Measurements from ENCODE around the gene CACNG4. TPM values are rescaled to one million over a fixed set of nuclear protein-coding genes. Genes with fewer than 3 reads are reported as not detected.

The CACNG4 gene
- polyA plus RNA-seq, 1 donor = 5.1 TPM

GRCh38 chr17:66929591-66929990, 34.9 kb upstream of the CACNG4 start:
- Histone ChIP-seq H3K36me3 (ENCODE audit: control insufficient read depth, insufficient read depth, low read length) (no peaks in the 10 kb centered on the region), H3K9me3 (ENCODE audit: control insufficient read depth, low read depth, low read length) (no peaks in the 10 kb centered on the region), H3K4me3 (ENCODE audit: low read length) (no peak overlapping the region), H3K4me1 (ENCODE audit: control insufficient read depth, insufficient read depth, low read length) (no peaks in the 10 kb centered on the region), H3K27ac (ENCODE audit: low read length) (no peak overlapping the region), H3K27me3 (ENCODE audit: control insufficient read depth, insufficient read depth, low read length) (no peaks in the 10 kb centered on the region)
- WGBS (ENCODE audit: insufficient coverage, low lambda C conversion rate) = no CpG with 5 or more reads among the region's 1 CpG
- no peak for DNase-seq

GRCh38 chr17:66930933-66931332, 33.6 kb upstream of the CACNG4 start:
- DNase-seq = no peak
- Histone ChIP-seq H3K4me3 (ENCODE audit: low read length) (no peak overlapping the region), H3K27me3 (ENCODE audit: control insufficient read depth, insufficient read depth, low read length) (no peaks in the 10 kb centered on the region), H3K36me3 (ENCODE audit: control insufficient read depth, insufficient read depth, low read length) (no peaks in the 10 kb centered on the region), H3K9me3 (ENCODE audit: control insufficient read depth, low read depth, low read length) (no peaks in the 10 kb centered on the region), H3K4me1 (ENCODE audit: control insufficient read depth, insufficient read depth, low read length) (no peaks in the 10 kb centered on the region), H3K27ac (ENCODE audit: low read length) (no peak overlapping the region)
- WGBS (ENCODE audit: insufficient coverage, low lambda C conversion rate) = no CpG with 5 or more reads among the region's 3 CpGs

- no CpG with 5 or more reads among the region's 2 CpGs for WGBS (ENCODE audit: insufficient coverage, low lambda C conversion rate)
- Histone ChIP-seq H3K36me3 (ENCODE audit: control insufficient read depth, insufficient read depth, low read length) (no peaks in the 10 kb centered on the region), H3K9me3 (ENCODE audit: control insufficient read depth, low read depth, low read length) (no peaks in the 10 kb centered on the region), H3K4me1 (ENCODE audit: control insufficient read depth, insufficient read depth, low read length) (no peaks in the 10 kb centered on the region), H3K4me3 (ENCODE audit: low read length) (no peak overlapping the region), H3K27me3 (ENCODE audit: control insufficient read depth, insufficient read depth, low read length) (no peaks in the 10 kb centered on the region), H3K27ac (ENCODE audit: low read length) (no peak overlapping the region)
- no peak for DNase-seq
Observed at GRCh38 chr17:66932311-66932710, 32.2 kb upstream of the CACNG4 start.

GRCh38 chr17:66934040-66934439, 30.5 kb upstream of the CACNG4 start:
- H3K4me1 ChIP-seq (ENCODE audit: control insufficient read depth, insufficient read depth, low read length) = no peaks in the 10 kb centered on the region
- no peaks in the 10 kb centered on the region for H3K9me3 ChIP-seq (ENCODE audit: control insufficient read depth, low read depth, low read length)
- no peaks in the 10 kb centered on the region for H3K36me3 ChIP-seq (ENCODE audit: control insufficient read depth, insufficient read depth, low read length)
- WGBS (ENCODE audit: insufficient coverage, low lambda C conversion rate) = no CpG with 5 or more reads among the region's 2 CpGs
- H3K27me3 ChIP-seq (ENCODE audit: control insufficient read depth, insufficient read depth, low read length) = no peaks in the 10 kb centered on the region
- H3K4me3 ChIP-seq (ENCODE audit: low read length) = no peak overlapping the region
- H3K27ac ChIP-seq (ENCODE audit: low read length) = no peak overlapping the region
- DNase-seq = no peak

GRCh38 chr17:66935717-66936116, 28.8 kb upstream of the CACNG4 start:
- Histone ChIP-seq H3K4me1 (ENCODE audit: control insufficient read depth, insufficient read depth, low read length) (no peaks in the 10 kb centered on the region), H3K4me3 (ENCODE audit: low read length) (no peak overlapping the region), H3K27ac (ENCODE audit: low read length) (no peak overlapping the region), H3K9me3 (ENCODE audit: control insufficient read depth, low read depth, low read length) (no peaks in the 10 kb centered on the region), H3K27me3 (ENCODE audit: control insufficient read depth, insufficient read depth, low read length) (no peaks in the 10 kb centered on the region), H3K36me3 (ENCODE audit: control insufficient read depth, insufficient read depth, low read length) (no peaks in the 10 kb centered on the region)
- 100% methylated on average over 1 of the region's 2 CpGs for WGBS (ENCODE audit: insufficient coverage, low lambda C conversion rate)
- no peak for DNase-seq

GRCh38 chr17:66938656-66939055, 25.9 kb upstream of the CACNG4 start:
- no peak for DNase-seq
- Histone ChIP-seq H3K4me1 (ENCODE audit: control insufficient read depth, insufficient read depth, low read length) (no peaks in the 10 kb centered on the region), H3K27me3 (ENCODE audit: control insufficient read depth, insufficient read depth, low read length) (peaks cover 5% of the 10 kb centered on the region), H3K4me3 (ENCODE audit: low read length) (no peak overlapping the region), H3K36me3 (ENCODE audit: control insufficient read depth, insufficient read depth, low read length) (no peaks in the 10 kb centered on the region), H3K9me3 (ENCODE audit: control insufficient read depth, low read depth, low read length) (no peaks in the 10 kb centered on the region), H3K27ac (ENCODE audit: low read length) (no peak overlapping the region)
- no CpG with 5 or more reads among the region's 10 CpGs for WGBS (ENCODE audit: insufficient coverage, low lambda C conversion rate)

GRCh38 chr17:66939461-66940114, 24.9 kb upstream of the CACNG4 start:
- Histone ChIP-seq H3K27ac (ENCODE audit: low read length) (no peak overlapping the region), H3K4me3 (ENCODE audit: low read length) (no peak overlapping the region), H3K27me3 (ENCODE audit: control insufficient read depth, insufficient read depth, low read length) (peaks cover 7% of the 10 kb centered on the region), H3K4me1 (ENCODE audit: control insufficient read depth, insufficient read depth, low read length) (no peaks in the 10 kb centered on the region), H3K9me3 (ENCODE audit: control insufficient read depth, low read depth, low read length) (no peaks in the 10 kb centered on the region), H3K36me3 (ENCODE audit: control insufficient read depth, insufficient read depth, low read length) (no peaks in the 10 kb centered on the region)
- no peak for DNase-seq
- WGBS (ENCODE audit: insufficient coverage, low lambda C conversion rate) = no CpG with 5 or more reads among the region's 12 CpGs

GRCh38 chr17:66941249-66941648, 23.3 kb upstream of the CACNG4 start:
- no peak overlapping the region for H3K4me3 ChIP-seq (ENCODE audit: low read length)
- H3K9me3 ChIP-seq (ENCODE audit: control insufficient read depth, low read depth, low read length) = no peaks in the 10 kb centered on the region
- DNase-seq = no peak
- peaks cover 15% of the 10 kb centered on the region for H3K27me3 ChIP-seq (ENCODE audit: control insufficient read depth, insufficient read depth, low read length)
- no CpG with 5 or more reads among the region's 3 CpGs for WGBS (ENCODE audit: insufficient coverage, low lambda C conversion rate)
- no peaks in the 10 kb centered on the region for H3K36me3 ChIP-seq (ENCODE audit: control insufficient read depth, insufficient read depth, low read length)
- H3K27ac ChIP-seq (ENCODE audit: low read length) = no peak overlapping the region
- H3K4me1 ChIP-seq (ENCODE audit: control insufficient read depth, insufficient read depth, low read length) = no peaks in the 10 kb centered on the region

- 80% methylated on average over 1 of the region's 8 CpGs for WGBS (ENCODE audit: insufficient coverage, low lambda C conversion rate)
- no peak overlapping the region for H3K27ac ChIP-seq (ENCODE audit: low read length)
- H3K9me3 ChIP-seq (ENCODE audit: control insufficient read depth, low read depth, low read length) = no peaks in the 10 kb centered on the region
- no peak for DNase-seq
- H3K36me3 ChIP-seq (ENCODE audit: control insufficient read depth, insufficient read depth, low read length) = no peaks in the 10 kb centered on the region
- H3K4me1 ChIP-seq (ENCODE audit: control insufficient read depth, insufficient read depth, low read length) = no peaks in the 10 kb centered on the region
- no peak overlapping the region for H3K4me3 ChIP-seq (ENCODE audit: low read length)
- peaks cover 16% of the 10 kb centered on the region for H3K27me3 ChIP-seq (ENCODE audit: control insufficient read depth, insufficient read depth, low read length)
Observed at GRCh38 chr17:66941773-66942450, 22.6 kb upstream of the CACNG4 start.

GRCh38 chr17:66942451-66943264, 21.8 kb upstream of the CACNG4 start:
- no peak for DNase-seq
- 71% methylated on average over 2 of the region's 8 CpGs for WGBS (ENCODE audit: insufficient coverage, low lambda C conversion rate)

More at GRCh38 chr17:66942451-66943264, 21.8 kb upstream of the CACNG4 start:
- Histone ChIP-seq H3K4me1 (ENCODE audit: control insufficient read depth, insufficient read depth, low read length) (no peaks in the 10 kb centered on the region), H3K36me3 (ENCODE audit: control insufficient read depth, insufficient read depth, low read length) (no peaks in the 10 kb centered on the region), H3K27ac (ENCODE audit: low read length) (no peak overlapping the region), H3K4me3 (ENCODE audit: low read length) (no peak overlapping the region), H3K27me3 (ENCODE audit: control insufficient read depth, insufficient read depth, low read length) (peaks cover 16% of the 10 kb centered on the region), H3K9me3 (ENCODE audit: control insufficient read depth, low read depth, low read length) (no peaks in the 10 kb centered on the region)
